ENCODE results near the gene GASK1B.

GASK1B gene

GRCh38 chr4:158172261-158173258 is at the start of gene GASK1B:
Gene GASK1B (minus strand): TSS chr4:158173025. CDS start chr4:158171375, 1,650 bp downstream.
- no peak for DNase-seq

- DNase-seq = no peak
These were observed 46.8 kb upstream of the GASK1B start for GRCh38 chr4:158219623-158220022.

- DNase-seq = no peak
These were observed 44.9 kb upstream of the GASK1B start for GRCh38 chr4:158217763-158218162.

- DNase-seq = no peak
These were observed 42.0 kb upstream of the GASK1B start for GRCh38 chr4:158214856-158215255.

GRCh38 chr4:158213466-158213865 is 40.6 kb upstream of the GASK1B start:
- DNase-seq = no peak

GRCh38 chr4:158211222-158211621 is 38.4 kb upstream of the GASK1B start:
- no peak for DNase-seq

GRCh38 chr4:158209825-158210807 is 37.3 kb upstream of the GASK1B start, which contains the start of gene TMEM144:
Gene TMEM144 (plus strand): TSS chr4:158210486. CDS start chr4:158212668, 2,182 bp downstream.
- DNase-seq = peak in 3 of 6 experiments; percentile 0 to 4 (median 4)

GRCh38 chr4:158208963-158209640 is 36.3 kb upstream of the GASK1B start:
- DNase-seq = peak in 1 of 6 experiments; percentile 0

- DNase-seq = no peak
These were observed 31.1 kb upstream of the GASK1B start for GRCh38 chr4:158203929-158204328.

- DNase-seq = no peak
These were observed 30.6 kb upstream of the GASK1B start for GRCh38 chr4:158203436-158203835.

- DNase-seq = no peak
These were observed 29.7 kb upstream of the GASK1B start for GRCh38 chr4:158202481-158202880.

- DNase-seq = no peak
These were observed 29.1 kb upstream of the GASK1B start for GRCh38 chr4:158201876-158202275.

- no peak for DNase-seq
These were observed 28.5 kb upstream of the GASK1B start for GRCh38 chr4:158201322-158201721.

GRCh38 chr4:158200214-158200613 is 27.4 kb upstream of the GASK1B start:
- no peak for DNase-seq

GRCh38 chr4:158197194-158197776 is 24.5 kb upstream of the GASK1B start:
- DNase-seq = no peak

- DNase-seq = no peak
These were observed 22.5 kb upstream of the GASK1B start for GRCh38 chr4:158195297-158195696.

GRCh38 chr4:158193171-158193749 is 20.4 kb upstream of the GASK1B start:
- DNase-seq = no peak

GRCh38 chr4:158192439-158193158 is 19.8 kb upstream of the GASK1B start:
- DNase-seq = no peak

- no peak for DNase-seq
These were observed 17.9 kb upstream of the GASK1B start for GRCh38 chr4:158190718-158191117.

GRCh38 chr4:158189422-158189821 is 16.6 kb upstream of the GASK1B start:
- DNase-seq = no peak

- no peak for DNase-seq
These were observed 14.0 kb upstream of the GASK1B start for GRCh38 chr4:158186815-158187214.
